HG02840 (cell line): ENCODE measurements around the gene APCDD1L.

Source experiments
- ATAC-seq: cut with Tn5 transposase; IDR thresholded peaks from one replicate; pipeline ENCODE4 v1.9.1; 2021; ENCODE audit warnings: mild to moderate bottlenecking, moderate library complexity, moderate number of reproducible peaks; ENCODE audit not compliant: unreplicated experiment, low FRiP score

APCDD1L gene

DNA sequence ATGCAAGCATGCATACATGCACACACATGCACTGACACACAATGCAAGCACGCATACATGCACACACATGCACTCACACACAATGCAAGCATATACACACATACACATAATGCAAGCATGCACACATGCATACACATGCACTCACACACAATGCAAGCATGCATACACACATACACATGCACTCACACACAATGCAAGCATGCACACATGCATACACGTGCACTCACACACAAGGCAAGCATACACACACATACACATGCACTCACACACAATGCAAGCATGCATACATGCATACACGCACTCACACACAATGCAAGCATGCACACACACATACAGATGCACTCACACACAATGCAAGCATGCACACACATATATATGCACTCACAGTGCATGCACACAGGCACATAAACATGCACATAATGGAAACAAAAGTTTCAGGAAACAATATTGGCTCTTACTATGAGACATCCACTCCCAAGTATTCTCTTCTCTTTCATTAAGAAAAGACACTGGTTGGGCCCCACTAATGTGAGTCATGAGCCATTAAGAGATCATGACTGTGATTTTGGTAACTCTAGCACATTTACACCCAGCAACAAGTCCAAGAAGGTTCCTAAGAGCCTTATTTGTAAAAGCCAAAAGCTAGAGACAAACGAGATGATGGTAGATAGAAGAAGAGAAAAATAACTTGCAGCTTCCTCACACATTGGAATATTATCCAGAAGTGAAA lies 22.2 kb downstream of the APCDD1L start:
- no peak for ATAC-seq

DNA sequence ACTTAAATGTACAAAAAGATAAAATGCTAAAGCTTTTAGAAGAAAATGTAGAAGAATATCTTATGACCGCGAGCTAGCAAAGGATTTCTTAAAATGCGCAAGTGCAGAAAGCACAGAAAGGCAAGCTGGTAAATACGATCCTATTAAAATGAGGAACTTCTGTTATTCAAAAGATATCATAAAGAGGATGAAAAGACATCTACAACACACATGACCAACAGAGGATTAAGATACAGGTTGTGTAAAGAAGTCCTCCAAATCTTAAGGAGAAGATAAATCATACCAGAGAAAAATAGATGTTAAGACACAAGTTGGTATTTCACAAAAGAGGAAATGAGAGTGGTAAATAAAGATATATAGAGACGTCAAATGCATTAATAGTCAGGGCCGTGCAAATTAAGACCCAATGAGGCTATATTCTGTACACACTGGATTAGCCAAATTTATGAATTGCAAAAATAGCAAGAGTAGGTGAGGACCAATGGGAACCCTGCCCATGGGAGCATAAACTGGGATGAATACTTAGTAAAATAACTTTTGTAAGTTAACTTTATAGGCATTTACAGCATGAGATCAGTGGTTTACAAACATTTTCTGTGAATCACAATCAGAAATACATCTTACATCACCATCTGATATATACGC lies 23.0 kb downstream of the APCDD1L start:
- no peak for ATAC-seq

- no peak for ATAC-seq
Observed at GRCh38 chr20:58486207-58486606, 29.0 kb downstream of the APCDD1L start.

GRCh38 chr20:58485393-58485792 lies 29.8 kb downstream of the APCDD1L start:
- ATAC-seq: no peak

- no peak for ATAC-seq
Observed at GRCh38 chr20:58483470-58483869, 31.7 kb downstream of the APCDD1L start.

- no peak for ATAC-seq
Observed at GRCh38 chr20:58483051-58483450, 32.1 kb downstream of the APCDD1L start.

DNA sequence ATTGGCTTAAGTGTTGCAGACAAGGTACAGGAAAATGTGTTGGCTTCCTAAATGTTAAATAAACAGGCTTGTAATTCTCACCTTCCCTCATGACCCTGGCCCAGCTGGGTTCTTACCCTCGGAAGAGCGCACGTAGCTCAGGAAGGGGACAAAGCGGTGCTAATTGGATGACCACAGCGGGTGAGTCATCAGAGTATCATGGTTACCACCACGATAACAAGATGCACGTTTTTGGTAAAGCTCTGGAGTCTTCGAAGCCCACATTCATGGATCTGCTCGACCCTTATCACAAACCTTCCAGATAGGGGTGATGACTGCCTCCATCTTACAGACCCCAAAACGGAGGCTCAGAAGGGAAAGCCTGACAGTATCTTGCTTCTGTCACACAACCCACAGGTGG lies 32.8 kb downstream of the APCDD1L start:
- ATAC-seq: no peak

GRCh38 chr20:58481481-58482021 lies 33.6 kb downstream of the APCDD1L start:
- ATAC-seq: no peak

GRCh38 chr20:58480551-58481336 lies 34.5 kb downstream of the APCDD1L start:
- ATAC-seq: no peak

- ATAC-seq: no peak
Observed at GRCh38 chr20:58479726-58480440, 35.3 kb downstream of the APCDD1L start.

DNA sequence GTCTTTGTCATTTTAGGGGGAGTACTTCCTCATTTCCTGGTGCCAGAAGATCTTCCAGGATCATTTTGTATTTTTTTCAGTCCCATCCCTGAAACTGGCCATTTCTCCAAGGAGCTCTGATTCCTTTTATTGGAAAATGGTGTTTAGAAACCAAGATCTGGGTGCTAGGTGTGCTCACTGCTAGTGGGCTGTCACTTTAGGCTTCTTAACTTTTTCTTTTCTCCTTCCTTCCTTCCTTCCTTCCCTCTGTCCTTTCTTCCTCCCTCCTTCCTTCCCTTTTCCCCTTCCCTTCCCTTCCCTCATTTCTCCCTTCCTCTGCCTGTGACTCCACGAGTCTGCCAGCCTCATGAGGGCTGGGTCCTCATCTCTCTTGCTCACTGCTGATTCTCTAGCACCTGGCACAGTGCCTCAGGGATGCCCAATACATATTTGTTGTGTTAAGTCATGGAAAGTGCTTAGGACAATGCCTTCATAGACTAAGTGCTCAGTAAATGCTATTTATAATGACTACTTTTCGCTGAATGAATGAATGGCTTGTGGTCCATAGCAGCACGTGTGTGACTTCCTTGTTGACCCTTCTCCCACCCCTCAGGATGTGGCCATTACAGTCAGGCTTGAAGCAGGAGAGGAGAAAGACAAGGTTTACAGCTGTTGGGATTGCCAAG lies 36.9 kb downstream of the APCDD1L start:
- ATAC-seq: no peak

- no peak for ATAC-seq
Observed at GRCh38 chr20:58475466-58475865, 39.7 kb downstream of the APCDD1L start.

DNA sequence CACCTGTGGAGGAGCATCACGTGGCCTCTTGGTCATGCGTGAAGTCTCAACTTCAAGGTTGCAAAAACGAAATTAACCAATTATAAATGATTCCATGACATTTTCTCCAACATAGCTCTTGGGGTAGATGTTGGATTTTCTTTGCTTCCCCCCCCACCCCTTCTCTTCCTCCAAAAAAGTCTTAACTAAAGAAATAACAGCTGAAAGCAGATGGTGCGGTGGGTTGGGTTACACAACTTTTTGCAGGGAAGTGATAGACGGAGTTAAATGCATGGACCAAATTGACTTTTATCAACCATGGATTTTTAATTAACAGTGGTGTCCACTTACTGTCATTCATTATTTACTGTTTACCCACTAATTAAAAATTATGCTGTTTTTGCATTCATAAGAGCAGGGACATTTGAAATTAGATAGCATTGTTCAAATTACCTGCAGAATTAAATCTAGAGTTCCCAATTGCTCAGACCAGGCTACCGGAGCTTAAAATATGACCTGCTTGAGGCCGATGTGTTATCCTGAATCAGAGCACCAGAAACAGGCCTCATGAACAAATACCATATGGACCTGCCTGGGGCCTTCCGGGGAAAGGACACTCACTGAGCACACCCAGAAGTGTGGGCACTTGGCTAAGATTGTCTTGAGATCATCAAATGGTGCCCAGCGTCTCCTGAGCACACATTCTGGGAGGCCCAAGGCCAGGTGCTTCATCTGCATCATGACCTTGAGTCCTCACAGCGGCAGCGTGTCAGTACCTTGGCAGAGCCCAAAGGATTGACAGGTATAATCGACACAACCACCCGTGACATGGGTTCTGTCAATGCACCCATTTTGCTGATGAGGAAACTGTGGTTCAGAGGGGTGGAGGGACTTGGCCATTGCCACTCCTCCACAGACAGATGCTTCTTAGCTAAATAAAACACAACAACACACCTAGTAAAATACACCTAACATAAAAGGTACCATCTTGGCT lies 41.5 kb downstream of the APCDD1L start:
- ATAC-seq: no peak

DNA sequence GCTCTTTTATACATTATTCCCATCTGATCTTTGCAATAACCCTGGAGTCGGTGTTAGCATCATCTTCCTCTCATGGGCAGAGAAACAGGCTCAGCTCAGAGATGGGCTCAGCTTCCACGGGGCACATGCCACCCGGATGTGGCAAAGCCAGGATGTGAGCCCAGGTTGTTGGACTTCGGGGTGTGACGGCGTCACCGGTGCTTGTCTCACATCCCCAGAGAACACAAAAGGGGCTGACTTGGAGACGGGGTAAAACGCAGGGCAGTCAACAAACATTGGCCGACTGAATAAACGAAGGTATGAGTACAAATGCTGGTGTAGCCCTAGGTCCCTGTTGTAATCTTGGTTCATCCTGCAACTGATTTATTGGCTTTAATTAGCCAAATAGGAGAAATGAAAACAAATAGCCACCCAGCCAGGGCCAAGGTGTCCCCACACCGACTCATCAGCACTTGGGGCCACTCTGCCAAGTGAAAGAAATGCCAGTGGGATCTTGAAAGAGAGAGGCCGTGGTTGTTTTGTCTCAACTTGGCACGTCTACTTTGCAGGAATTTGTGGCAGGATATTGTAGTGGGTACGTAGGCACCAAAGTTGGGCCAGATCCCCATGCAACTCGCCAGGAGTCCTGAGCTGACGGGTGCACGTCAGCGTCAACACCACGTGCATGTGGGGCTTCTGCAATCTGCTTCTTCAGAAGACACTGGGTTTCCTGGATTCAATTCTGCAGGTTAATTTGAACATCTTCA lies 42.8 kb downstream of the APCDD1L start:
- ATAC-seq: no peak

- ATAC-seq: no peak
Observed at GRCh38 chr20:58471193-58472164, 43.7 kb downstream of the APCDD1L start.

- ATAC-seq: no peak
Observed at GRCh38 chr20:58470336-58471192, 44.6 kb downstream of the APCDD1L start.
